CD4-positive, alpha-beta T cell (primary cell): ENCODE data around the gene PLXNC1. TPM values are rescaled to one million over a fixed set of nuclear protein-coding genes. Genes with fewer than 3 reads are reported as not detected.

Source experiments
- ATAC-seq: fragments of 200-7000 bp; cut with Tn5 transposase; one replicate; pipeline ENCODE4 v1.10.0; 2022; ENCODE audit warnings: mild to moderate bottlenecking; ENCODE audit not compliant: poor library complexity
- CTCF ChIA-PET: fragments of 350-600 bp; sonication (Branson Sonifier 250); formaldehyde crosslinking; loops from one replicate; lab custom pipeline; 2021; ENCODE audit warnings: antibody characterized with exemption, inconsistent platforms; lab: Charles Lee
- POLR2A ChIA-PET: fragments of 350-600 bp; sonication (Branson Sonifier 250); formaldehyde crosslinking; loops from one replicate; lab custom pipeline; 2021; ENCODE audit warnings: antibody characterized with exemption, inconsistent platforms; lab: Charles Lee
- DNase-seq, 14 experiments: peaks; one replicate each; pipeline ENCODE4 v3.0.0-alpha.2; 2013 to 2020; ENCODE audit warnings: mixed read lengths in 2 of 14
- H3K27ac ChIP-seq, 2 donors: one replicate each; pipeline versions ENCODE4 v1.5.1 to v1.7.0; 2013; ENCODE audit warnings: low read length in 2 of 2, low read depth in 1 of 2, mild to moderate bottlenecking in 1 of 2
- H3K27me3 ChIP-seq, 2 experiments: 1 replicate in 1 of 2; 2 replicates in 1 of 2; pipeline versions ENCODE4 v1.6.1 to v1.7.0; 2013; ENCODE audit warnings: low read length in 2 of 2, control low read depth in 1 of 2, mild to moderate bottlenecking in 1 of 2, moderate library complexity in 1 of 2; ENCODE audit not compliant: insufficient read depth in 2 of 2, control insufficient read depth in 1 of 2
- H3K36me3 ChIP-seq: one replicate; pipeline ENCODE4 v1.6.1; 2013; ENCODE audit warnings: low read length, control low read depth; ENCODE audit not compliant: insufficient read depth
- H3K4me1 ChIP-seq: one replicate; pipeline ENCODE4 v1.6.1; 2013; ENCODE audit warnings: low read length, control low read depth; ENCODE audit not compliant: insufficient read depth
- H3K4me3 ChIP-seq: one replicate; pipeline ENCODE4 v1.5.1; 2013; ENCODE audit warnings: mild to moderate bottlenecking, low read length, moderate library complexity
- H3K9me3 ChIP-seq, 2 experiments: 1 replicate in 1 of 2; 2 replicates in 1 of 2; pipeline versions ENCODE4 v1.6.1 to v1.7.0; 2013; ENCODE audit warnings: low read length in 2 of 2, mild to moderate bottlenecking in 2 of 2, control low read depth in 1 of 2, moderate library complexity in 1 of 2; ENCODE audit not compliant: control insufficient read depth in 1 of 2, insufficient read depth in 1 of 2
- H3K27ac Mint-ChIP-seq: one replicate; pipeline ENCODE4 v1.8.0; 2020; ENCODE audit warnings: mixed read lengths
- H3K27me3 Mint-ChIP-seq: one replicate; pipeline ENCODE4 v1.8.0; 2021; ENCODE audit warnings: mixed read lengths
- H3K36me3 Mint-ChIP-seq: one replicate; pipeline ENCODE4 v1.8.0; 2021; ENCODE audit warnings: low read depth, mixed read lengths
- H3K4me1 Mint-ChIP-seq: one replicate; pipeline ENCODE4 v1.8.0; 2021; ENCODE audit warnings: low read depth, mixed read lengths
- H3K4me3 Mint-ChIP-seq: one replicate; pipeline ENCODE4 v1.8.0; 2020; ENCODE audit warnings: mild to moderate bottlenecking, mixed read lengths
- H3K9me3 Mint-ChIP-seq: one replicate; pipeline ENCODE4 v1.8.0; 2020; ENCODE audit warnings: mixed read lengths
- CTCF ChIP-seq: fragments of 200-600 bp; IDR thresholded peaks from one replicate; pipeline ENCODE4 v1.8.0; 2022; ENCODE audit warnings: antibody characterized with exemption, mild to moderate bottlenecking
- intact Hi-C, 2 experiments: fragments of 100-400 bp; cut with DNase I in 1 of 2; cut with micrococcal nuclease in 1 of 2; formaldehyde crosslinking; loops; one replicate each; pipeline versions ENCODE4 v1.15.1 to v1.9.0; 2023 to 2025; cut with DNase I, micrococcal nuclease
- total RNA-seq, 174 experiments: library from RNA in 2 of 174; stranded (reverse) in 2 of 174; gene quantifications; one replicate each; pipeline ENCODE4 v1.2.3 and lab custom pipeline; 2021 to 2026

The PLXNC1 gene
- total RNA-seq, 2 experiments from 2014 or later = 5.2 to 5.3 TPM

GRCh38 chr12:94220804-94221203 lies 72.4 kb downstream of the PLXNC1 start:
- H3K36me3 ChIP-seq = peaks cover 16% of the 10 kb centered on the region
- H3K36me3 Mint-ChIP-seq = peaks cover 24% of the 10 kb centered on the region
- no peaks in the 10 kb centered on the region for H3K4me1 ChIP-seq
- ChIA-PET POLR2A (no interaction called here), CTCF (no interaction called here)
- H3K27me3 ChIP-seq = no peaks in the 10 kb centered on the region
- no peaks in the 10 kb centered on the region for H3K9me3 ChIP-seq
- DNase-seq (no peak), ATAC-seq (no peak)
- intact Hi-C loops = no loop called here
- no peaks in the 10 kb centered on the region for H3K4me1 Mint-ChIP-seq
- H3K4me3 ChIP-seq = no peak overlapping the region
- no peaks in the 10 kb centered on the region for H3K27me3 Mint-ChIP-seq
- H3K27ac Mint-ChIP-seq = no peak overlapping the region
- no peaks in the 10 kb centered on the region for H3K9me3 Mint-ChIP-seq
- H3K4me3 Mint-ChIP-seq = no peak overlapping the region
- H3K27ac ChIP-seq = no peak overlapping the region
- no peak for TF ChIP-seq CTCF

GRCh38 chr12:94222351-94223084 lies 74.1 kb downstream of the PLXNC1 start:
- ChIA-PET CTCF (no interaction called here), POLR2A (no interaction called here)
- Histone ChIP-seq H3K36me3 (peaks cover 25% of the 10 kb centered on the region), H3K27me3 (no peaks in the 10 kb centered on the region), H3K4me1 (no peaks in the 10 kb centered on the region), H3K4me3 (no peak overlapping the region), H3K9me3 (no peaks in the 10 kb centered on the region), H3K27ac (no peak overlapping the region)
- Mint-ChIP-seq H3K27ac (no peak overlapping the region), H3K27me3 (no peaks in the 10 kb centered on the region), H3K9me3 (no peaks in the 10 kb centered on the region), H3K4me1 (no peaks in the 10 kb centered on the region), H3K36me3 (peaks cover 30% of the 10 kb centered on the region), H3K4me3 (no peak overlapping the region)
- ATAC-seq (no peak), DNase-seq (no peak)
- TF ChIP-seq CTCF = no peak
- intact Hi-C loops = no loop called here

- Mint-ChIP-seq H3K9me3 (no peaks in the 10 kb centered on the region), H3K36me3 (peaks cover 41% of the 10 kb centered on the region), H3K27ac (no peak overlapping the region), H3K27me3 (no peaks in the 10 kb centered on the region), H3K4me3 (no peak overlapping the region), H3K4me1 (no peaks in the 10 kb centered on the region)
- Histone ChIP-seq H3K27ac (no peak overlapping the region), H3K9me3 (no peaks in the 10 kb centered on the region), H3K4me1 (no peaks in the 10 kb centered on the region), H3K27me3 (no peaks in the 10 kb centered on the region), H3K36me3 (peaks cover 25% of the 10 kb centered on the region), H3K4me3 (no peak overlapping the region)
- ChIA-PET POLR2A (no interaction called here), CTCF (no interaction called here)
- no peak for TF ChIP-seq CTCF
- ATAC-seq (no peak), DNase-seq (no peak)
- intact Hi-C loops = no loop called here
Observed at GRCh38 chr12:94223842-94224241, 75.5 kb downstream of the PLXNC1 start.
